ENCODE results near the gene RBM15B. TPM values are rescaled to one million over a fixed set of nuclear protein-coding genes. Genes with fewer than 3 reads are reported as not detected.
A peak's percentile ranks its signal among the peaks of the same experiment; 100 is the strongest.

The RBM15B gene
- total RNA-seq, 1 donor from 2014 or later = 23.5 TPM

GRCh38 chr3:51388286-51389029 lies 2.6 kb upstream of the RBM15B start:
- no peak overlapping the region for H3K4me3 Mint-ChIP-seq (ENCODE audit: unreplicated experiment)
- H3K4me1 Mint-ChIP-seq (ENCODE audit: low read depth, unreplicated experiment) = peaks cover 29% of the 10 kb centered on the region
- FAIRE-seq (no peak), DNase-seq (ENCODE audit: low read depth) (no peak)
- no peak for TF ChIP-seq EZH2 (IDR thresholded peaks at IDR 0.05; ENCODE audit: insufficient read depth, low read length)
- TF ChIP-seq CTCF (IDR thresholded peaks at IDR 0.05; ENCODE audit: insufficient read depth, low read depth, low read length) = peak; percentile 26
- Histone ChIP-seq H3K27ac (ENCODE audit: low read depth, low read length) (no peak overlapping the region), H3K79me2 (ENCODE audit: insufficient read depth, low read length) (peaks cover 82% of the 10 kb centered on the region), H3K9ac (ENCODE audit: low read length) (peak overlapping the region; percentile 38), H3K4me2 (ENCODE audit: low read length) (peak overlapping the region; percentile 90), H3K9me3 (ENCODE audit: insufficient read depth, low read depth, low read length) (peaks cover 3% of the 10 kb centered on the region), H2AFZ (ENCODE audit: low read depth, low read length) (no peak overlapping the region), H3K4me3 (ENCODE audit: insufficient read depth, low read depth, low read length) (peak overlapping the region; percentile 8), H3K27me3 (ENCODE audit: insufficient read depth, low read length) (no peaks in the 10 kb centered on the region), H3K36me3 (ENCODE audit: insufficient read depth, low read length) (peaks cover 23% of the 10 kb centered on the region), H3K4me1 (ENCODE audit: insufficient read depth, low read length) (peaks cover 43% of the 10 kb centered on the region), H4K20me1 (ENCODE audit: insufficient read depth, low read length) (peaks cover 64% of the 10 kb centered on the region)
- H3K9me3 Mint-ChIP-seq (ENCODE audit: unreplicated experiment) = peaks cover 6% of the 10 kb centered on the region
- no peaks in the 10 kb centered on the region for H3K27me3 Mint-ChIP-seq (ENCODE audit: low read depth, unreplicated experiment)
- no peak overlapping the region for H3K27ac Mint-ChIP-seq (ENCODE audit: unreplicated experiment)
- peaks cover 15% of the 10 kb centered on the region for H3K36me3 Mint-ChIP-seq (ENCODE audit: low read depth, unreplicated experiment)

- Mint-ChIP-seq H3K4me1 (ENCODE audit: low read depth, unreplicated experiment) (peaks cover 30% of the 10 kb centered on the region), H3K4me3 (ENCODE audit: unreplicated experiment) (no peak overlapping the region), H3K27me3 (ENCODE audit: low read depth, unreplicated experiment) (no peaks in the 10 kb centered on the region), H3K9me3 (ENCODE audit: unreplicated experiment) (peaks cover 6% of the 10 kb centered on the region), H3K36me3 (ENCODE audit: low read depth, unreplicated experiment) (peaks cover 24% of the 10 kb centered on the region), H3K27ac (ENCODE audit: unreplicated experiment) (peak overlapping the region; percentile 62)
- Histone ChIP-seq H3K4me3 (ENCODE audit: insufficient read depth, low read depth, low read length) (no peak overlapping the region), H3K27me3 (ENCODE audit: insufficient read depth, low read length) (no peaks in the 10 kb centered on the region), H3K27ac (ENCODE audit: low read depth, low read length) (no peak overlapping the region), H2AFZ (ENCODE audit: low read depth, low read length) (no peak overlapping the region), H3K4me2 (ENCODE audit: low read length) (peak overlapping the region; percentile 82), H3K36me3 (ENCODE audit: insufficient read depth, low read length) (peaks cover 28% of the 10 kb centered on the region), H3K4me1 (ENCODE audit: insufficient read depth, low read length) (peaks cover 49% of the 10 kb centered on the region), H3K79me2 (ENCODE audit: insufficient read depth, low read length) (peaks cover 82% of the 10 kb centered on the region), H4K20me1 (ENCODE audit: insufficient read depth, low read length) (peaks cover 75% of the 10 kb centered on the region), H3K9me3 (ENCODE audit: insufficient read depth, low read depth, low read length) (peaks cover 3% of the 10 kb centered on the region), H3K9ac (ENCODE audit: low read length) (no peak overlapping the region)
- TF ChIP-seq CTCF (IDR thresholded peaks at IDR 0.05; ENCODE audit: insufficient read depth, low read depth, low read length) (peak; percentile 61), EZH2 (IDR thresholded peaks at IDR 0.05; ENCODE audit: insufficient read depth, low read length) (no peak)
- FAIRE-seq = no peak
- DNase-seq (ENCODE audit: low read depth) = peak; percentile 20
Observed at GRCh38 chr3:51389423-51390183, 1.5 kb upstream of the RBM15B start.

Data from astrocyte (in vitro differentiated cells and primary cell).